HUES48 (cell line): Measurements from ENCODE around the gene DUS2.
"Not testable (repeated sequence)": the region's sequence is repeated elsewhere in the genome, so short reads cannot be mapped to it uniquely, and the experiment has no call there.

Experiments used
- H3K27ac ChIP-seq: one replicate; pipeline ENCODE4 v1.7.0; 2013; ENCODE audit warnings: low read depth, low read length, inconsistent platforms
- H3K27me3 ChIP-seq: 2 replicates; pipeline ENCODE4 v1.6.1; 2013; ENCODE audit warnings: mild to moderate bottlenecking, low read length; ENCODE audit not compliant: control insufficient read depth, insufficient read depth
- H3K36me3 ChIP-seq: 2 replicates; pipeline ENCODE4 v1.6.1; 2013; ENCODE audit warnings: low read length; ENCODE audit not compliant: control insufficient read depth, insufficient read depth
- H3K4me1 ChIP-seq: 2 replicates; pipeline ENCODE4 v1.6.1; 2013; ENCODE audit warnings: mild to moderate bottlenecking, low read length; ENCODE audit not compliant: control insufficient read depth, insufficient read depth
- H3K4me3 ChIP-seq: 2 replicates; pipeline ENCODE4 v1.5.1; 2013; ENCODE audit warnings: mild to moderate bottlenecking, low read depth, low read length
- H3K9ac ChIP-seq: 2 replicates; pipeline ENCODE4 v1.6.1; 2013; ENCODE audit warnings: mild to moderate bottlenecking, low read depth, low read length, moderate library complexity
- H3K9me3 ChIP-seq: 2 replicates; pipeline ENCODE4 v1.6.1; 2013; ENCODE audit warnings: low read length; ENCODE audit not compliant: control insufficient read depth, insufficient read depth

Gene DUS2

GRCh38 chr16:68022278-68022727 lies 781 bp upstream of the DUS2 start:
- H3K27me3 ChIP-seq = no peaks in the 10 kb centered on the region
- H3K4me3 ChIP-seq = peak overlapping the region; percentile 96
- H3K36me3 ChIP-seq = peaks cover 29% of the 10 kb centered on the region
- H3K9ac ChIP-seq = peak overlapping the region; percentile 95
- peak overlapping the region; percentile 96 for H3K27ac ChIP-seq
- peaks cover 7% of the 10 kb centered on the region for H3K4me1 ChIP-seq
- no peaks in the 10 kb centered on the region for H3K9me3 ChIP-seq

GRCh38 chr16:68028996-68029395 lies 5.9 kb downstream of the DUS2 start:
- Histone ChIP-seq H3K36me3 (peaks cover 32% of the 10 kb centered on the region), H3K9ac (no peak overlapping the region), H3K4me3 (no peak overlapping the region), H3K4me1 (no peaks in the 10 kb centered on the region), H3K27me3 (no peaks in the 10 kb centered on the region), H3K9me3 (no peaks in the 10 kb centered on the region), H3K27ac (no peak overlapping the region)

- not testable (repeated sequence) for H3K4me1 ChIP-seq, H3K9ac ChIP-seq, H3K4me3 ChIP-seq, H3K9me3 ChIP-seq, H3K27me3 ChIP-seq, H3K27ac ChIP-seq
- peaks cover 32% of the 10 kb centered on the region for H3K36me3 ChIP-seq
Measured at GRCh38 chr16:68030108-68030507, 7.0 kb downstream of the DUS2 start.

GRCh38 chr16:68031951-68032350 lies 8.9 kb downstream of the DUS2 start:
- Histone ChIP-seq H3K27me3 (no peaks in the 10 kb centered on the region), H3K9ac (no peak overlapping the region), H3K27ac (no peak overlapping the region)

GRCh38 chr16:68033101-68033500 lies 10.0 kb downstream of the DUS2 start:
- Histone ChIP-seq H3K36me3 (peaks cover 13% of the 10 kb centered on the region; the same call in 1 of the 2 replicates), H3K9ac (no peak overlapping the region), H3K27ac (no peak overlapping the region), H3K27me3 (no peaks in the 10 kb centered on the region), H3K9me3 (no peaks in the 10 kb centered on the region), H3K4me3 (no peak overlapping the region), H3K4me1 (no peaks in the 10 kb centered on the region)

More at GRCh38 chr16:68031951-68032350, 8.9 kb downstream of the DUS2 start:
- Histone ChIP-seq H3K9me3 (no peaks in the 10 kb centered on the region), H3K4me3 (no peak overlapping the region), H3K4me1 (no peaks in the 10 kb centered on the region), H3K36me3 (peaks cover 18% of the 10 kb centered on the region)

GRCh38 chr16:68035227-68035626 lies 12.1 kb downstream of the DUS2 start:
- Histone ChIP-seq H3K4me3 (no peak overlapping the region), H3K27me3 (no peaks in the 10 kb centered on the region), H3K27ac (no peak overlapping the region), H3K9ac (no peak overlapping the region), H3K36me3 (peaks cover 10% of the 10 kb centered on the region; the same call in 1 of the 2 replicates), H3K4me1 (no peaks in the 10 kb centered on the region), H3K9me3 (no peaks in the 10 kb centered on the region)

GRCh38 chr16:68037841-68038597 lies 14.9 kb downstream of the DUS2 start:
- peaks cover 21% of the 10 kb centered on the region for H3K36me3 ChIP-seq
- no peaks in the 10 kb centered on the region for H3K9me3 ChIP-seq
- no peak overlapping the region for H3K4me3 ChIP-seq
- no peaks in the 10 kb centered on the region for H3K4me1 ChIP-seq
- no peaks in the 10 kb centered on the region for H3K27me3 ChIP-seq
- H3K9ac ChIP-seq = no peak overlapping the region
- H3K27ac ChIP-seq = no peak overlapping the region

- no peak overlapping the region for H3K4me3 ChIP-seq
- no peak overlapping the region for H3K9ac ChIP-seq
- no peaks in the 10 kb centered on the region for H3K4me1 ChIP-seq
- H3K27ac ChIP-seq = no peak overlapping the region
- peaks cover 21% of the 10 kb centered on the region for H3K36me3 ChIP-seq
- H3K27me3 ChIP-seq = no peaks in the 10 kb centered on the region
- H3K9me3 ChIP-seq = no peaks in the 10 kb centered on the region
Measured at GRCh38 chr16:68040506-68041288, 17.6 kb downstream of the DUS2 start.

GRCh38 chr16:68041783-68042182 lies 18.7 kb downstream of the DUS2 start:
- Histone ChIP-seq H3K27me3 (no peaks in the 10 kb centered on the region), H3K9ac (no peak overlapping the region), H3K36me3 (peaks cover 21% of the 10 kb centered on the region), H3K4me1 (no peaks in the 10 kb centered on the region), H3K9me3 (no peaks in the 10 kb centered on the region), H3K27ac (no peak overlapping the region), H3K4me3 (no peak overlapping the region)

- Histone ChIP-seq H3K9ac (no peak overlapping the region), H3K4me3 (no peak overlapping the region), H3K9me3 (no peaks in the 10 kb centered on the region), H3K27me3 (no peaks in the 10 kb centered on the region), H3K36me3 (peaks cover 37% of the 10 kb centered on the region), H3K27ac (no peak overlapping the region), H3K4me1 (no peaks in the 10 kb centered on the region)
Measured at GRCh38 chr16:68046106-68046505, 23.0 kb downstream of the DUS2 start.

GRCh38 chr16:68047987-68048386 lies 24.9 kb downstream of the DUS2 start:
- H3K27me3 ChIP-seq = no peaks in the 10 kb centered on the region
- H3K27ac ChIP-seq = no peak overlapping the region
- H3K36me3 ChIP-seq = peaks cover 36% of the 10 kb centered on the region
- no peak overlapping the region for H3K9ac ChIP-seq
- H3K9me3 ChIP-seq = no peaks in the 10 kb centered on the region
- no peaks in the 10 kb centered on the region for H3K4me1 ChIP-seq
- no peak overlapping the region for H3K4me3 ChIP-seq
